CD8-positive, alpha-beta memory T cell (primary cell): ENCODE results near the gene SEMA6A. TPM values are rescaled to one million over a fixed set of nuclear protein-coding genes. Genes with fewer than 3 reads are reported as not detected.

Experiments
- CTCF ChIA-PET: fragments of 350-600 bp; sonication (Branson Sonifier 250); formaldehyde crosslinking; loops from one replicate; lab custom pipeline; 2021; ENCODE audit warnings: antibody characterized with exemption; lab: Charles Lee
- POLR2A ChIA-PET: fragments of 350-600 bp; sonication (Branson Sonifier 250); formaldehyde crosslinking; loops from one replicate; lab custom pipeline; 2021; ENCODE audit warnings: antibody characterized with exemption; lab: Charles Lee
- DNase-seq, 5 donors: peaks; one replicate each; pipeline versions ENCODE4 v3.0.0 to v3.0.0-alpha.2; 2020 to 2022; ENCODE audit warnings: mixed read lengths in 1 of 5
- H3K27ac ChIP-seq: one replicate; pipeline ENCODE4 v1.7.0; 2013; ENCODE audit warnings: low read depth, mild to moderate bottlenecking, low read length, moderate library complexity
- H3K27me3 ChIP-seq: 2 replicates; pipeline ENCODE4 v1.7.0; 2013; ENCODE audit warnings: low read length, mild to moderate bottlenecking; ENCODE audit not compliant: insufficient read depth, poor library complexity, severe bottlenecking
- H3K36me3 ChIP-seq: 2 replicates; pipeline ENCODE4 v1.7.0; 2013; ENCODE audit warnings: mild to moderate bottlenecking, low read length, moderate library complexity; ENCODE audit not compliant: insufficient read depth
- H3K4me1 ChIP-seq: 2 replicates; pipeline ENCODE4 v1.7.0; 2013; ENCODE audit warnings: mild to moderate bottlenecking, low read length, moderate library complexity; ENCODE audit not compliant: insufficient read depth
- H3K4me3 ChIP-seq: 2 replicates; pipeline ENCODE4 v1.7.0; 2013; ENCODE audit warnings: mild to moderate bottlenecking, low read length
- H3K9me3 ChIP-seq: 2 replicates; pipeline ENCODE4 v1.7.0; 2013; ENCODE audit warnings: mild to moderate bottlenecking, low read length
- H3K27ac Mint-ChIP-seq, 8 donors: one replicate each; pipeline ENCODE4 v1.8.0; 2020 to 2021; ENCODE audit warnings: mixed read lengths in 8 of 8, mild to moderate bottlenecking in 6 of 8, inconsistent platforms in 3 of 8, moderate library complexity in 3 of 8
- H3K27me3 Mint-ChIP-seq, 2 donors: one replicate each; pipeline ENCODE4 v1.8.0; 2020 to 2021; ENCODE audit warnings: mixed read lengths in 2 of 2, mild to moderate bottlenecking in 1 of 2, moderate library complexity in 1 of 2
- H3K36me3 Mint-ChIP-seq, 3 donors: one replicate each; pipeline ENCODE4 v1.8.0; 2020 to 2021; ENCODE audit warnings: mixed read lengths in 3 of 3, inconsistent platforms in 1 of 3, mild to moderate bottlenecking in 1 of 3
- H3K4me1 Mint-ChIP-seq, 3 donors: one replicate each; pipeline ENCODE4 v1.8.0; 2020 to 2021; ENCODE audit warnings: mixed read lengths in 3 of 3, inconsistent platforms in 1 of 3, mild to moderate bottlenecking in 1 of 3
- H3K4me3 Mint-ChIP-seq, 7 donors: one replicate each; pipeline ENCODE4 v1.8.0; 2020 to 2021; ENCODE audit warnings: mixed read lengths in 7 of 7, mild to moderate bottlenecking in 6 of 7, moderate library complexity in 4 of 7, inconsistent platforms in 2 of 7
- H3K9me3 Mint-ChIP-seq, 5 donors: one replicate each; pipeline ENCODE4 v1.8.0; 2020 to 2022; ENCODE audit warnings: mixed read lengths in 5 of 5, mild to moderate bottlenecking in 3 of 5, moderate library complexity in 2 of 5, inconsistent platforms in 1 of 5
- polyA plus RNA-seq: library from polyadenylated mRNA; unstranded; fragments of 300-500 nt; fragmentation: Illumina TruSeq; gene quantifications from one replicate; pipeline ENCODE4 v1.2.3, GENCODE V29; 2021
- total RNA-seq, 2 experiments: library from RNA; stranded (reverse); gene quantifications; one replicate each; pipeline ENCODE4 v1.2.3, GENCODE V29; 2021

The SEMA6A gene
- total and polyA plus RNA-seq, 3 experiments from 2014 or later: 0.49 TPM; not detected in 2

DNA sequence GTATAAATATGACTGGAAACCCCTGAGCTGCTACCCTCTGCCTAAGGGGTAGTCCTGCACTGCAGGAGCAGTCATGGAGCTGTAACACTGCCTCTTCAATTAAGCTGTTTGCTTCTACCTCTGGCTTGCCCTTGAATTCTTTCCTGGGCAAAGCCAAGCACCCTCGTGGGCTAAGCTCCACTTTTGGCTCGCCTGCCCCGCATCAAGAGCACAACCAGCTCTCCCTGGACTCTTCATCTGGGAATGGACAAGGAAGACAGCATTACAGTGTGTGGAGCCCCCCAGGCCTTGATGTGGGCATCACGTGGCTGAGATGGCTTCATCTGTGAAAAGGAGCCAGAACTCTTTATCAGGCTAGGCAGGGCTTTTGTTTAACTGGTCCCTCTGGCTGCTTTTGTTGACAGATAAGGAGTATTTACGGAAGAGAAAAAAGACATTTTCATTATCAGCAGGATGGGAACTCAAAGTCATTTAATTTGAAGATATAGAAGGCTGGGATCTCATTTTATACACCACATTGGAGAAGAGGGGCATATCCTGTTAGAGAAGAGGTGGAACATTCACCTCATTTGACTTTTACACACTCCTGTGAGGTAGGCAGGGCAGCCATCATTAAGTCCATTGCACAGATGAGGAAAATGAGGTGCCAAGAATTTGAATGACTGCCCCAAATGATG is 137.8 kb downstream of the SEMA6A start:
- Histone ChIP-seq H3K4me3 (no peak overlapping the region), H3K27ac (no peak overlapping the region), H3K9me3 (no peaks in the 10 kb centered on the region), H3K36me3 (no peaks in the 10 kb centered on the region), H3K4me1 (no peaks in the 10 kb centered on the region), H3K27me3 (no peaks in the 10 kb centered on the region)
- POLR2A ChIA-PET: no interaction called here
- Mint-ChIP-seq H3K4me1 (no peaks in the 10 kb centered on the region), H3K4me3 (no peak overlapping the region), H3K27ac (no peak overlapping the region), H3K27me3 (peaks cover 0 to 1% of the 10 kb centered on the region in 2 donors), H3K9me3 (peaks cover 0 to 2% (median 0%) of the 10 kb centered on the region in 5 donors), H3K36me3 (peaks cover 12 to 39% (median 15%) of the 10 kb centered on the region in 3 donors)
- CTCF ChIA-PET: no interaction called here
- no peak for DNase-seq

GRCh38 chr5:116428966-116429365 is 145.7 kb downstream of the SEMA6A start:
- H3K27ac Mint-ChIP-seq: no peak overlapping the region
- ChIA-PET CTCF (no interaction called here), POLR2A (no interaction called here)
- H3K4me1 Mint-ChIP-seq: no peaks in the 10 kb centered on the region
- H3K9me3 ChIP-seq: no peaks in the 10 kb centered on the region
- H3K27me3 ChIP-seq: no peaks in the 10 kb centered on the region
- no peak overlapping the region for H3K27ac ChIP-seq
- H3K4me3 ChIP-seq: no peak overlapping the region
- no peaks in the 10 kb centered on the region for H3K4me1 ChIP-seq
- no peak for DNase-seq
- no peaks in the 10 kb centered on the region for H3K36me3 ChIP-seq
- peaks cover 8 to 32% (median 9%) of the 10 kb centered on the region in 3 donors for H3K36me3 Mint-ChIP-seq
- no peak overlapping the region for H3K4me3 Mint-ChIP-seq
- H3K9me3 Mint-ChIP-seq: no peaks in the 10 kb centered on the region
- no peaks in the 10 kb centered on the region for H3K27me3 Mint-ChIP-seq

- Mint-ChIP-seq H3K27ac (no peak overlapping the region), H3K36me3 (peaks cover 7 to 31% (median 9%) of the 10 kb centered on the region in 3 donors), H3K9me3 (no peaks in the 10 kb centered on the region), H3K4me3 (no peak overlapping the region), H3K27me3 (no peaks in the 10 kb centered on the region), H3K4me1 (no peaks in the 10 kb centered on the region)
- no peak overlapping the region for H3K4me3 ChIP-seq
- POLR2A ChIA-PET: no interaction called here
- no peaks in the 10 kb centered on the region for H3K4me1 ChIP-seq
- no peaks in the 10 kb centered on the region for H3K9me3 ChIP-seq
- no peak for DNase-seq
- no peaks in the 10 kb centered on the region for H3K36me3 ChIP-seq
- H3K27me3 ChIP-seq: no peaks in the 10 kb centered on the region
- CTCF ChIA-PET: no interaction called here
- no peak overlapping the region for H3K27ac ChIP-seq
These were observed 146.2 kb downstream of the SEMA6A start for GRCh38 chr5:116428413-116428812.

- Histone ChIP-seq H3K27me3 (no peaks in the 10 kb centered on the region), H3K27ac (no peak overlapping the region), H3K4me3 (no peak overlapping the region), H3K9me3 (no peaks in the 10 kb centered on the region), H3K4me1 (no peaks in the 10 kb centered on the region), H3K36me3 (no peaks in the 10 kb centered on the region)
- Mint-ChIP-seq H3K36me3 (peaks cover 8 to 29% (median 13%) of the 10 kb centered on the region in 3 donors), H3K27ac (no peak overlapping the region), H3K27me3 (no peaks in the 10 kb centered on the region), H3K4me3 (no peak overlapping the region), H3K4me1 (no peaks in the 10 kb centered on the region), H3K9me3 (no peaks in the 10 kb centered on the region)
- no peak for DNase-seq
- ChIA-PET POLR2A (no interaction called here), CTCF (interaction anchor here (0.8 kb wide), 1 partner anchor 10 kb away, joined by 3 read pairs; no protein-coding TSS in a partner anchor)
These were observed 149.7 kb downstream of the SEMA6A start for GRCh38 chr5:116424951-116425350.

DNA sequence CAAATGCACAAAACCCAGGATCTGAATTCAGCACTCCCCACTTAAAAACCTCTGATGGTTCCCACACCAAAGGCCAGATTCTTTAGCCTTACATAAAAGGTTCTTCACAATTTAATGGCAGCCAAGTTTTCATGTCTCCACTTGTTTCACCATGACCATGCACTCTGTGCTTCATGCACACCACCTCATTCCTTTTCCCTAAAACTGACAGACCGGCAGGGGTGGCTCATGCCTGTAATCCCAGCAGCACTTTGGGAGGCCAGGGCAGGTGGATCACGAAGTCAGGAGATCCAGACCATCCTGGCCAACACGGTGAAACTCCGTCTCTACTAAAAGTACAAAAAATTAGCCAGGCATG is 150.4 kb downstream of the SEMA6A start:
- Histone ChIP-seq H3K27ac (no peak overlapping the region), H3K4me1 (no peaks in the 10 kb centered on the region), H3K9me3 (no peaks in the 10 kb centered on the region), H3K4me3 (no peak overlapping the region), H3K27me3 (no peaks in the 10 kb centered on the region), H3K36me3 (no peaks in the 10 kb centered on the region)
- Mint-ChIP-seq H3K27me3 (no peaks in the 10 kb centered on the region), H3K4me3 (no peak overlapping the region), H3K9me3 (no peaks in the 10 kb centered on the region), H3K27ac (no peak overlapping the region), H3K36me3 (peaks cover 9 to 33% (median 16%) of the 10 kb centered on the region in 3 donors), H3K4me1 (no peaks in the 10 kb centered on the region)
- no peak for DNase-seq
- ChIA-PET CTCF (no interaction called here), POLR2A (no interaction called here)

GRCh38 chr5:116423587-116424257 is 150.9 kb downstream of the SEMA6A start:
- H3K9me3 ChIP-seq: no peaks in the 10 kb centered on the region
- Mint-ChIP-seq H3K36me3 (peaks cover 14 to 37% (median 17%) of the 10 kb centered on the region in 3 donors), H3K27ac (no peak overlapping the region), H3K4me1 (no peaks in the 10 kb centered on the region), H3K27me3 (no peaks in the 10 kb centered on the region), H3K4me3 (no peak overlapping the region), H3K9me3 (no peaks in the 10 kb centered on the region)
- no peaks in the 10 kb centered on the region for H3K27me3 ChIP-seq
- H3K36me3 ChIP-seq: no peaks in the 10 kb centered on the region
- no peak overlapping the region for H3K4me3 ChIP-seq
- no peak overlapping the region for H3K27ac ChIP-seq
- CTCF ChIA-PET: no interaction called here
- H3K4me1 ChIP-seq: no peaks in the 10 kb centered on the region
- no peak for DNase-seq
- POLR2A ChIA-PET: no interaction called here

DNA sequence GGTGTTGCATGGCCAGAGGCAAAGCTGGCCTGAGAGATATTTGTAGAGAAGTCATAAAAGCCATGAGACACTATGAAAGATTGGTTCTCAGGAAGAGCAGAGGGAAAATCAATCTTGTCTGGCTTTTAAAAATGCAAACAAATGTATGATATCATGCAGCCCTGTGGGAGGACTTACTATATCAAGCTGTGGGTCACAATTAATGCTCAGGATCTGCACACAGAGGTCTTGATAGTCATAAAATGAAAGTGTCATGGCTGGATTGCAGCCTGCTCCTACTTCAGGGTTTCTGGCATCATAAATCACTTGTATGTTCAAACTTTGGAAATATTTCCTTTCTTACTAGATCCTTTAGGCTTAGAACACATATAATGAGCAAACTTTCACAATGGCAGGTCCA is 151.5 kb downstream of the SEMA6A start:
- POLR2A ChIA-PET: no interaction called here
- Mint-ChIP-seq H3K9me3 (no peaks in the 10 kb centered on the region), H3K4me1 (no peaks in the 10 kb centered on the region)

GRCh38 chr5:116421080-116421629 is 153.5 kb downstream of the SEMA6A start:
- Histone ChIP-seq H3K27ac (no peak overlapping the region), H3K4me1 (no peaks in the 10 kb centered on the region), H3K36me3 (no peaks in the 10 kb centered on the region), H3K9me3 (no peaks in the 10 kb centered on the region), H3K27me3 (no peaks in the 10 kb centered on the region), H3K4me3 (no peak overlapping the region)
- no peak for DNase-seq
- H3K4me1 Mint-ChIP-seq: no peaks in the 10 kb centered on the region
- H3K27me3 Mint-ChIP-seq: no peaks in the 10 kb centered on the region
- ChIA-PET POLR2A (no interaction called here), CTCF (no interaction called here)
- peaks cover 21 to 51% (median 30%) of the 10 kb centered on the region in 3 donors for H3K36me3 Mint-ChIP-seq
- H3K9me3 Mint-ChIP-seq: no peaks in the 10 kb centered on the region
- no peak overlapping the region for H3K27ac Mint-ChIP-seq
- H3K4me3 Mint-ChIP-seq: no peak overlapping the region

More for the DNA sequence above, 151.5 kb downstream of the SEMA6A start:
- H3K27ac Mint-ChIP-seq: no peak overlapping the region
- no peaks in the 10 kb centered on the region for H3K27me3 Mint-ChIP-seq
- H3K36me3 ChIP-seq: no peaks in the 10 kb centered on the region
- H3K4me1 ChIP-seq: no peaks in the 10 kb centered on the region
- no peaks in the 10 kb centered on the region for H3K27me3 ChIP-seq
- H3K9me3 ChIP-seq: no peaks in the 10 kb centered on the region
- peaks cover 14 to 37% (median 17%) of the 10 kb centered on the region in 3 donors for H3K36me3 Mint-ChIP-seq
- DNase-seq: no peak
- no peak overlapping the region for H3K4me3 ChIP-seq
- H3K4me3 Mint-ChIP-seq: no peak overlapping the region
- H3K27ac ChIP-seq: no peak overlapping the region
- CTCF ChIA-PET: no interaction called here
